GM11168 (cell line): ENCODE results near the gene GNB4.

Source experiments
- in situ Hi-C: fragments of 300-500 bp; cut with MboI; formaldehyde crosslinking; loops from one replicate; pipeline ENCODE4 v1.12.0; 2022; ENCODE audit warnings: low sequenced_read_pairs; ENCODE audit not compliant: unreplicated experiment

The GNB4 gene

DNA sequence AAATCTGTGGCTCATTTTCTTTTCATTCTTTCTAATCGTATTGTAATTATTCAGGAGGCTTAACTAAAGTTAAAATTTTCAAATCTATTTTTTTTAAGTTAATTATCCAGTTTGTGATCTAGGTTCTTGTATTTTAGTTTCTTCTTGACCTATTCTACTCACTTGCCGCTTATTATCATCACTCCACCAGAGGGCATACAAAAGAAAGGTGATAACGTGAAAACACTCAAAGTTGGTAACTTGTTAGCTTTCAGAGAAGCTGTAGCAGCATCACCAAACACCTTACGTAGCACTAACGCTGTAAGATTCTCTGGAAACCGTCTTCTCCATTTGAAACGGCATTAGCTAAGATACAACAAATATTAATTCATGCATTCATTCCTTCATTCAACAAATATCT lies 4.8 kb downstream of the GNB4 start:
- in situ Hi-C loops, result no loop called here

GRCh38 chr3:179438841-179439240 lies 12.4 kb downstream of the GNB4 start:
- in situ Hi-C loops, result no loop called here

DNA sequence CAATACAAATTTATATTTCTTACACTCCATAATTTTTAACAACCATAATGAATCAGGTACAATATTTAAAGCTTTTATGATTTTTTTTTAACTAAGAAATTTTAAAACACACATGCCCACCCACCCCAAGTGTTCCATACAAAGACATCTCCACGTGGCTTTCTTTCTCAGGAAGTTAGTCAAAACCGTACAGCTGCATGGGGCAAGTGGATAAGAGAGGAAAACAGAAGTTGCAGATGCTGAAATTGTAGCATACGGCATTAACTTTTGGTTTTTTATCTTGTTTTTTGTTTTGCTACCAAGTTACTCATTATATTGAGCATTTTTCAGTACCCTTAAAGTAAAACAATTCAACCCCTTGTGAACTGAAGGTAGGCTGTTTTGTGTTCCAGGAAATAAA lies 14.8 kb downstream of the GNB4 start:
- in situ Hi-C loops, result no loop called here

- in situ Hi-C loops, result no loop called here
Observed at GRCh38 chr3:179432451-179432850, 18.8 kb downstream of the GNB4 start.

DNA sequence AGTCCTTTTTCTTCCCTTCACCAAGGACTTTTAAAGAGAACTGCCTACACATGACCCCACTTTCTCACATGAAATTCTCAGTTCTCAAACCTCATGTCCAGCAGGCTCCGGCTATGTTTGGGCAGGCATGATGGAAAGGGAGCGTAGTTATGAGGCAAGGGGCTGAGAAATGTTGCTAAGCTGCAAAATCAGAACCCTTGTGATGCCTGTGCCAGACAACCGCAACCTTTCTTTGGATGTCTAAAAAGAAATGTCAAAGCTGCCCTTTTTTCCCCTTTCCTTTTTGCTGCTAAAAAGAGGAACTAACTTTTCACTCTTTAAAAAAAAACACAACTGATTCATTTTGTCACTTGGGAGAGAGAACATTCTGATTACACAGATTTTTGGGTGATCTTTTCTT lies 19.2 kb downstream of the GNB4 start:
- in situ Hi-C loops, result no loop called here

DNA sequence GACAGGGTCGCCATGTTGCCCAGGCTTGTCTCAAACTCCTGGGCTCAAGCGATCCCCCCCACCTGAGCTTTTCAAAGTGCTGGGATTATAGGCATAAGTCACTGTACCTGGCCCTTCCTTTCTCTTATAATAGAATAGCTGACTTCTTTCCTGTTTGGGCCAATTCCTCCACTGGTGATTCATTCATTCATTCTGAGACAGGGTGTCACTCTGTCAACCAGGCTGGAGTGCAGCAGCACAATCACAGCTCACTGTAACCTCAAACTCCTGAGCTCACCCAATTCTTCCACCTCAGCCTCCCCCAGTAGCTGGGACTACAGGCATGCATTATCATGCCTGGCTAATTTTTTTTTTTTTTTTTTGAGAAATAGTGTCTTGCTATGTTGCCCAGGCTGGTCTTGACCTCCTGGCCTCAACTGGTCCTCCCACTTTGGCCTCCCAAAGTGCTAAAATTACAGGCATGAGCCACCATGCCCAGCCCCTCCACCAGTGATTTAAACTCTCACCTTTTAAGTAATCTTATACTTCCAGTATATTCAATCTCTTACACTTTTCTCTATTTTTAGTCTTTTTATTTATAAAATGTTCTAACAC lies 20.9 kb downstream of the GNB4 start:
- in situ Hi-C loops, result no loop called here

- in situ Hi-C loops, result no loop called here
Observed at GRCh38 chr3:179428876-179429548, 22.3 kb downstream of the GNB4 start.

GRCh38 chr3:179425075-179425474 lies 26.2 kb downstream of the GNB4 start:
- in situ Hi-C loops, result no loop called here

DNA sequence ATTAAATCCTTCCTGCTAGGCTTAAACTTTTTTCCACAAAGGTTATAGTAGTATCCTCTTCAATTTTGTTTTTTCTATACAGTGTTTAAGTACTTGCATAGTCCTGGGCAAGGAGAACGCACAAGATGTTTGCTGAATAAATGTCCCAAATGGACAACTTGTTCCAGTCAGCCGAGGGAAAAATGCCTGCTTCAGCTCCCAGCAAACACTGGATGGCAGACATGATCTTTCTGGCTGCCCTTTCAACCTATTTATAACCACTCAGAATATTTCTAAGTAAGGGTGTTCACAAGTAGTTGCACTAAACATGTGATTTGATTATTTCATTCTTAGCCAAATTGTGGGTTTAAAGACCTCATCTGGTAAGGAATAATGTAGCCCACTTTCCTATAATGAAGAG lies 29.8 kb downstream of the GNB4 start:
- in situ Hi-C loops, result no loop called here

DNA sequence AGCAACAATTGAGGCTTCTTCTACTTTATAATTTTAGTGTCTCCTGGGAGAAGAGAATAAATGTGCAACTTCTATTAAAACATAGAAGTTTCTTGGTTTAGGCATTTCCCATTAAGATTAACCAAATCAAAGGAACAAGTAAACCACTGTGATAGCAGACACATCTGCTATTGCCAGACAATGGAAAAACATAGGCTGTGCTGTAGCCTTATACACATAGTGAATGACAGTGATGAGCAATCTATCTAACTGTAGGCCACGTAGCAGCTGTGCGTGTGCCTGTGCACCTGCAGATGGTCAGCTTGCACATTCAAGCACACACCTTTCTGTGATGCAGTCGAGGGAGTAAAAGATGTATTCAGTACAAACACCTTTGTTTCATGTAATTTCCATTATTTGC lies 32.7 kb downstream of the GNB4 start:
- in situ Hi-C loops, result no loop called here

GRCh38 chr3:179416681-179417080 lies 34.6 kb downstream of the GNB4 start:
- in situ Hi-C loops, result no loop called here

DNA sequence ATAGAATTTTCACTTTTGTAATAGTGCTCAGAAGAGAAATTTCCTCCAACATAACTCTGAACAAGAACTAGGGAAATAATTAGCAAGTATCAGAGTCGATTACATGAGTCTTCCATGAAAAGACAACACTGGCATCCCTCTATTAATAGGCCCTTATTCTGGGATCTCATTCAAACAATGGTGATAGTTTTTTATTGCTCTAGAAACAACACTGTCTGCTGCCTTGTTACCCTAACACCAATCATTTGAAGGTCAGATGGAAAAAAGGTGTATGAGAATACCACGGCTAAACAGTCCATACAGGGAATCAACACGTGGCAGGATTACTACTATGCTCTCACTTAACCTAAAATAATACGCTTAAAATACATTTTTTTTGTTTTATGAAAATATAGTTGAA lies 35.9 kb downstream of the GNB4 start:
- in situ Hi-C loops, result no loop called here

DNA sequence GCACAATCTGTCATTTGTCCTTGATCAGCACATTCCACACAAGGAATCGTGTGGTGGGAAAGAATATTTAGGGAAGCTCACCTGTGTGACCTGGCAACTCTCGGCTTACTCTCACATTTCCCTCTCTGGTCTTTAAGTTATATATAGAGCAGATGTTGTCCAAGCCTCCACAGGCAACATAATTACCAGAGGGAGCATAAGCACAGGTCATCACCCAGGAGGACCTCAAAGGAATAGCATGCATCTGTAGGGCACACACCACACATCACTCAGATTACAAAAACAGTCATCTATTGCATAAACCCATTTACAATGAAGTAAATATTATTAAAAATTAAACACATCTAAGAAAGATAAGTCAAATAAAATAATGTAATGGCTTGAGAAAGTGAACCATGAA lies 36.5 kb downstream of the GNB4 start:
- in situ Hi-C loops, result no loop called here

DNA sequence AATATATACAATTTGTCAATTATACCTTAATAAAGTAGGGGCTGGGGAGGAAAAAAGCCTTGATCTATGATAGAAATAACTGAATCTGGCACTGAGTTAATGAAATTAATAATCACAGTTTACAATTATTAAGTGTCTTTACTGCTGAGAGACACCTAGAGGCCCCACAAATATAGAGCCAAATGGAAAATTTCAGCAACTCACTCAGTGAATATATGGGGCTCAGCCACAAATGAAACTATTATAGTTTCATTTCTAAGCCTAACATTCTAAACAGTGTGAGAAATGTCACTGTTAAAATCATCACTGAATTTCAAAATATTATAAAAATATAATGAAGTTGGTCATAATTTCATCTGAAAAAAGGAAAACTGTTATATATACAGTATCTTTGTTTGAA lies 40.3 kb downstream of the GNB4 start:
- in situ Hi-C loops, result no loop called here

GRCh38 chr3:179410331-179410730 lies 40.9 kb downstream of the GNB4 start:
- in situ Hi-C loops, result no loop called here

GRCh38 chr3:179404307-179404706 lies 47.0 kb downstream of the GNB4 start:
- in situ Hi-C loops, result no loop called here

DNA sequence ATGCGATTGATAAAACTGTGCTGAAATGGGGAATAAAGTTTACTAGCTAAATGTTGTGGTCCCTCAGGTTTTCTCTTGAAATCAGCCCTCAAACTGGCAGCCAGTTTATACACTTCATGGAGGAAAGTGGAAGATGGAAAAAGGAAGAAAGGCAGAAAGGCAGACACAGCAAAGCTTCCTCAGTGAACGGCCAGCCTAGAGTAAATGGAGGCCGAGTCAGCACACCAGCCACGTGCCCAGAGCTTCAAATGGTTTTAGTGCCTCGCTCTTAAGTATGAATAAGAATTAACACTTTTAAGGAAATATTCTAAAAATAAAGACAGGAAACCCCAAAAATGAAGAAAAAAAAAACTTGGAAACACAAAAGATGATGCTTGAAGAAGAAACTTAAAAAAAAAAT lies 48.3 kb downstream of the GNB4 start:
- in situ Hi-C loops, result no loop called here

DNA sequence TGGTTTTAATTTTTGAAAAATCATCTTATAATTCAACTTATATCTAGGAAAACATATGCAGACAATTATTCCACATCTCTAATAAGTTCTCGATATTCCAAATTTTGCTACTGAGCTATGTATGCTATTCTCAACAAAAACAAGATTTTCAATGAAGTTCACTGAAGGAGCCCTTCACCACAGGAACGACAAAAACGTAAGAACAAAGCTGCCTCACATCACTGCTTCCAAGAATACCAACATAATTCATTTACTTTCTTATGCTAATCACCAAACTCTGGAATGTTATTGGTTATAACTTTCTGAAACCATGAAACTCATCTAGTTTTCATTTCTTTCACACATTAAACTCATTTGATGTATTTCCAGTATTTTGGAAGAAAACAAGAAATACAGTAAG lies 49.7 kb downstream of the GNB4 start:
- in situ Hi-C loops, result no loop called here

GRCh38 chr3:179398574-179399231 lies 52.6 kb downstream of the GNB4 start:
- in situ Hi-C loops, result no loop called here

- in situ Hi-C loops, result no loop called here
Observed at GRCh38 chr3:179391906-179392305, 59.4 kb downstream of the GNB4 start.

DNA sequence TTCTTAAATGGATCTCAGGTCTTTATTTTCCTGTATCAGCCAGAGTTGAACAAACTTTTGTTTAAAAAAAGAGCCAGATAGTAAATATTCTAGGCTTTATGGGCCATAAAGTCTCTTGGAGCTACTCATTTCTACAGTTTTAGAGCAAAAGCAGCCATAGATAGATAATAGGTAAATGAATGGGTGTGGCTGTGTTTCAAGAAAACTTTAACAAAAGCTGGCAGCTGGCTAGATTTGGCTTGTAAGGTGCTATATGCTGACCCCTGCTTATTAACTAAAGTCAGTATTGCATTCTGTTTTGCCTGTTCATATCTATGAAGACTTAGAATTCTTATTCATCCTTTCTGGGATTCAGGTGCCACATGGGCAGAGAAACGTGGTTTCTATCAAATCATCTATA lies 74.8 kb downstream of the GNB4 start:
- in situ Hi-C loops, result no loop called here
